IPS-20b (cell line): ENCODE measurements around the gene ARVCF.
"Not testable (repeated sequence)": the region's sequence is repeated elsewhere in the genome, so short reads cannot be mapped to it uniquely, and the experiment has no call there.

ENCODE experiments used
- H3K27ac ChIP-seq: one replicate; pipeline ENCODE4 v1.5.1; 2013; ENCODE audit warnings: low read length
- H3K27me3 ChIP-seq: 2 replicates; pipeline ENCODE4 v1.6.1; 2013; ENCODE audit warnings: mild to moderate bottlenecking, low read length, inconsistent platforms; ENCODE audit not compliant: insufficient read depth
- H3K36me3 ChIP-seq: 2 replicates; pipeline ENCODE4 v1.6.1; 2013; ENCODE audit warnings: low read depth, mild to moderate bottlenecking, inconsistent platforms, low read length, moderate library complexity; ENCODE audit not compliant: insufficient read depth
- H3K4me1 ChIP-seq: 2 replicates; pipeline ENCODE4 v1.6.1; 2013; ENCODE audit warnings: mild to moderate bottlenecking, control low read depth, inconsistent platforms, low read length, moderate library complexity; ENCODE audit not compliant: insufficient read depth
- H3K4me3 ChIP-seq: 2 replicates; pipeline ENCODE4 v1.5.1; 2013; ENCODE audit warnings: mild to moderate bottlenecking, low read length, inconsistent platforms
- H3K9ac ChIP-seq: 2 replicates; pipeline ENCODE4 v1.6.1; 2013; ENCODE audit warnings: low read depth, mild to moderate bottlenecking, inconsistent platforms, low read length, moderate library complexity
- H3K9me3 ChIP-seq: 2 replicates; pipeline ENCODE4 v1.6.1; 2013; ENCODE audit warnings: mild to moderate bottlenecking, low read depth, low read length, inconsistent platforms; ENCODE audit not compliant: insufficient read depth

The ARVCF gene

DNA sequence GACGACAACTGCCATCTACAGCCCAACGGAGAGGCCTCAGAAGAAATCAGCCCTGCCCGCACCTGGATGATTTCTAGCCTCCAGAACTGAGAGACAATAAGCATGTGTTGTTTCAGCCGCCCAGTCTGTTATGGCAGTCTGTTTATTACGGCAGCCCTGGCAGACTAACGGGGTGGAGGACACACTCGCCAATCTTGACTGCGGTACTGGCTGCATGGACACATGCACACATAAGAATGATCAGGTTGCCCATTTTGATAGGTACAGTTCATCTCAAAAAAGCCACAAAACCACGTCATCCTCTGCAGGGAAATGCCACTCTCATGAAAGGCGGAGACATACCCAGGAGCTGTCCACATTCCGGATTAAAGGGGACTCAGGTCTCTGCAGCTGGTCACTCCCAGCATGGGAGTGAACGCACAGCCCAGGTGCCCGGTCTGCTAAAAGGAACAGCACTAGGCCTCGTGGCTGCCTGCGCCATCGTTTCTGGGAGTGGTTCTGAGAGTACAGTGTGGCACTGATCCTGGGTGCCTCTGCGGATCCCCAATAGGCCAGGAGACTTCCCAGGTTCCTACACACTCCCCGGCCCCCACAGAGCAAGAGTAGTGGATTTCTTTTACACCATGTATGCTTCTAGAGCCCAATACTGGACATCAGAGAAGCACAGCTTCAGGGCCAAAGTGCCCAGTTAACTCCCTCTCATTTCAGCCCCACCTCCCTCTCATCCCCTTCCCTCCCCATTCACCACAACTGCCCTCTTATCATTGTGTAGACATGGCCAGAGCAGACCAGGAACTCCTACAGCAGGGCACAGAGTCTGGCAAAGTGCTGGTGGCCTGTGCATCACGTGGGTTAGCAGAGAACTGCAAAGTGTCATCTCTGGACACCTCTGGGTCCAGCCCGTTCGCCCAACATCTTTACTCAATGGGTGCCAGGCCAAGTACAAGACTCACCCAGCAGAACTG, 86.8 kb downstream of the ARVCF start:
- Histone ChIP-seq H3K36me3 (no peaks in the 10 kb centered on the region), H3K4me1 (no peaks in the 10 kb centered on the region), H3K27ac (no peak overlapping the region), H3K27me3 (no peaks in the 10 kb centered on the region), H3K4me3 (no peak overlapping the region), H3K9me3 (no peaks in the 10 kb centered on the region), H3K9ac (no peak overlapping the region)

DNA sequence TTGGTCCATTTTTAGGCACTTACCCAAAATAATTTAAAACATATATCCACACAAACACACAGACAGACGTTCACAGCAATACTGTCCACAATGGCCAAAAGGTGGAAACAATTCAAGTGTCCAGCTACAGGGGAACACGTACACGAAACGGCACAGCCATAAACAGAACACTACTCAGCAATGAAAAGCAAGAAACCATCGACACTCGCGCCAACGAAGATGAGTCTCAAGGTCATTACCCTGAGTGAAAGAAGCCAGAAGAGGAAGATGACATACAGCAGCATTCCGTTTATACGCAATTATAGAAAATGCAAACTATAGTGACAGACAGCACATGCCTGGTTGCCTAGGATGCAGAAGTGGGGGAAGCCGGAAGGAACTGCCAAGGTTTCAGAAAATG, 88.4 kb downstream of the ARVCF start:
- Histone ChIP-seq H3K9me3 (no peaks in the 10 kb centered on the region), H3K4me1 (no peaks in the 10 kb centered on the region), H3K27ac (no peak overlapping the region), H3K27me3 (no peaks in the 10 kb centered on the region), H3K36me3 (no peaks in the 10 kb centered on the region), H3K4me3 (no peak overlapping the region), H3K9ac (no peak overlapping the region)

DNA sequence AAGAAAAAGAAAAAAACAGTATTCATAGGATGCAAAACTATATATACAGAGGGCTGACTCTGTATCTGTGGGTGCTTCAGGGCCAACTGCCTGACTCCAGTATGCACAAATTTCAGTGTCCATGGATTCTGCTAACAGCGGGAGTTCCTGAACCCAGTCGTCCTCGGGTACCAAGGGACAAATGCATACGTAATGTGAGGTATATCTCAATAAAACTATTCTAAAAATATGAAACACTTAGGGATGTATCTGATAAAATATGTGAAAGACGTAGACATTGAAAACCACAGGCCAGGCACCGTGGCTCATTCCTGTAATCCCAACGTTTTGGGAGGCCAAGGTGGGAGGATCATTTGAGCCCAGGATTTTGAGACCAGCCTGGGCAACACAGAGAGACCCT, 88.9 kb downstream of the ARVCF start:
- Histone ChIP-seq H3K9ac (no peak overlapping the region), H3K27me3 (no peaks in the 10 kb centered on the region), H3K4me1 (no peaks in the 10 kb centered on the region), H3K27ac (no peak overlapping the region), H3K9me3 (no peaks in the 10 kb centered on the region), H3K36me3 (no peaks in the 10 kb centered on the region), H3K4me3 (no peak overlapping the region)

DNA sequence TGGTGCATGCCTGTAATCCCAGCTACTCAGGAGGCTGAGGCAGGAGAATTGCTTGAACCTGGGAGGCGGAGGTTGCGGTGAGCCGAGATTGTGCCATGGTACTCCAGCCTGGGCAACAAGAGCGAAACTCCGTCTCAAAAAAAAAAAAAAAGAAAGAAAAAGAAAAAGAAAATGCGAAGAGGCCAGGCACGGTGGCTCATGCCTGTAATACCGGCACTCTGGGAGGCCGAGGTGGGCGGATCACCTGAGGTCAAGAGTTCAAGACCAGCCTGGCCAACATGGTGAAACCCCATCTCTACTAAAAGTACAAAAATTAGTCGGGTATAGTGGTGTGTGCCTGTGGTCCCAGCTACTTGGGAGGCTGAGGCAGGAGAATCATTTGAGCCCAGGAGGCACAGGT, 90.6 kb downstream of the ARVCF start:
- H3K4me3 ChIP-seq, H3K36me3 ChIP-seq, H3K4me1 ChIP-seq, H3K27ac ChIP-seq, H3K9me3 ChIP-seq, H3K9ac ChIP-seq, H3K27me3 ChIP-seq: not testable (repeated sequence)

DNA sequence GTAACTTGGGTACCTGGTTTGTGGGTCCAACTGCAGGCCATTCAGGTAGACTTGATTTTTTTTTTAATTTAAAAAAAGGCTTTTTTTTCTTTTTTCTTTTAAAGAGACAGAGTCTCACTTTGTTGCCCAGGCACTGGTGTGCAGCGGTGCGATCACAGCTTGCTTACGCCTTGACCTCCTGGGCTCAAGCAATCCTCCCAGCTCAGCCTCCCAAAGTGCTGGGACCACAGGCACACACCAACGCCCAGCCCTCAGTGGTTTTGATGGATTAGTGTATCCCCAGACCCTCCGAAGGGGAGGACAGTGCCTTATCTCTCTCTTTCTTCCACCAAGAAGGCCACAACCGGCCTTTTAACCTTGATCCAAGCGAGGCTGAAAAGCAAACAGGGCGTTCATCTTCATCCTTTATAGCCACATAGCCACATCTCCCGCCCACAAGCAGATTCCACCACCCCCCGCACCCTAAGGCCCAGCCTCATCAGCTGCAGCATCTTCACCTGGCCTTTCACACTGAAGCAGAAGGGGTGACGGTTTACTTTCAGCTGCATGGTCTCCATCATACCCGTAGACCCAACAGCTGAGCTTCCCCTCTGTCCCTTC, 92.6 kb downstream of the ARVCF start:
- no peaks in the 10 kb centered on the region for H3K4me1 ChIP-seq
- H3K9me3 ChIP-seq, result no peaks in the 10 kb centered on the region
- H3K27ac ChIP-seq, result no peak overlapping the region
- H3K27me3 ChIP-seq, result no peaks in the 10 kb centered on the region
- no peaks in the 10 kb centered on the region for H3K36me3 ChIP-seq
- H3K9ac ChIP-seq, result no peak overlapping the region
- no peak overlapping the region for H3K4me3 ChIP-seq

DNA sequence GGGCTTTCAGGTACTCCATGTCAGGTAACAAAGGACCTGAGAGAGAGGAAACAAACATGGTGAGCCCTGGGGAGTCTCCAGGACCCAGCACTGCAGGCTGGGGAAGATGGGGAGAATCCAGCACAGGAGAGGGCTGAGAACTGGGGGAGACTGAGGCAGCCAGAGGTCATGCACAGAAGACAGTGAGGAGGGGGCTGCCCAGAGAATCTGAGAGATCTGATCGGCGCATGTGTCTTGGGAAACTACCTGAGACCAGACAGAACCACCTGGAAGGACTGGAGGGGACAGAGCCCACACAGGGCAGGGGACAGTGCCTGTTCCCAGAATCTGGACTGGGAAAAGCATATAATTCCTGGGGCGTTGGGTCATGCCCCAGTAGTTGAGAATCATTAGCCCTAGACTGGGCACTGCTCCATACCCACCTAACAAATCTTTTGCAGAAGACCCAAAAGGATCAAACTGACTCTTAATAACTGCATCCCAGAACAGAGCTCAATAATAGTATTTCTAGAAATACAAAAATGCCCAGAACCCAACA, 95.0 kb downstream of the ARVCF start:
- H3K9ac ChIP-seq, result no peak overlapping the region

More for the DNA sequence above, 95.0 kb downstream of the ARVCF start:
- no peak overlapping the region for H3K4me3 ChIP-seq
- H3K36me3 ChIP-seq, result no peaks in the 10 kb centered on the region
- H3K27ac ChIP-seq, result no peak overlapping the region
- H3K4me1 ChIP-seq, result no peaks in the 10 kb centered on the region
- H3K27me3 ChIP-seq, result no peaks in the 10 kb centered on the region
- no peaks in the 10 kb centered on the region for H3K9me3 ChIP-seq
